HCT116 (cell line): ENCODE results near the gene CASK. TPM values are rescaled to one million over a fixed set of nuclear protein-coding genes. Genes with fewer than 3 reads are reported as not detected.

ENCODE experiments used
- ATAC-seq: fragments of 200-7000 bp; cut with Tn5 transposase; 2 replicates; pipeline ENCODE4 v1.9.1; 2020; ENCODE audit warnings: mild to moderate bottlenecking, moderate library complexity
- BruUV-seq: library from RNA; stranded (reverse); fragments of 400-500 nt; replicated peaks from 2 replicates; lab custom pipeline; 2021; lab: Mats Ljungman, UMichigan
- CTCF ChIA-PET: fragments of 300-600 bp; sonication (Branson Sonifier 250); formaldehyde crosslinking; loops from one replicate; lab custom pipeline; 2021; ENCODE audit warnings: antibody characterized with exemption; lab: Charles Lee
- POLR2A ChIA-PET: fragments of 300-600, 350-600 bp; sonication (Branson Sonifier 250); formaldehyde crosslinking; loops from one replicate; lab custom pipeline; 2021; ENCODE audit warnings: antibody characterized with exemption; lab: Charles Lee
- RAD21 ChIA-PET, 2 experiments: fragments of 300-600 bp; sonication (Branson Sonifier 250); formaldehyde crosslinking; loops; one replicate each; lab custom pipeline; 2023; ENCODE audit warnings: low total read pairs in 2 of 2; ENCODE audit not compliant: uncharacterized antibody in 2 of 2, unreplicated experiment in 2 of 2, low non-redundant PET in 1 of 2; lab: Charles Lee
- DNase-seq: peaks from one replicate; pipeline ENCODE4 v3.0.0-alpha.2; 2010; ENCODE audit warnings: low read depth, low spot score
- H2AFZ ChIP-seq: fragments of 200-600 bp; shearing (Covaris generic), sonication (generic); 2 replicates; pipeline ENCODE4 v1.6.1; 2017; ENCODE audit warnings: low read depth, mixed run types, mixed read lengths, antibody characterized with exemption, low read length; ENCODE audit not compliant: poor library complexity, severe bottlenecking
- H3K27ac ChIP-seq: 2 replicates; pipeline ENCODE4 v1.5.1; 2012; ENCODE audit warnings: low read depth, low read length
- H3K27me3 ChIP-seq: fragments of 200-600 bp; sonication (generic); 2 replicates; pipeline ENCODE4 v1.6.1; 2016; ENCODE audit warnings: mixed run types, low read length, mixed read lengths; ENCODE audit not compliant: insufficient read depth
- H3K36me3 ChIP-seq, 2 experiments: fragments of 200-500 bp in 1 of 2; fragments of 200-600 bp in 1 of 2; sonication (Bioruptor generic) in 1 of 2; sonication (generic) in 1 of 2; 2 replicates each; pipeline versions ENCODE4 v1.5.1 to v1.6.1; 2014 to 2016; ENCODE audit warnings: low read length in 2 of 2, inconsistent platforms in 1 of 2, mixed read lengths in 1 of 2, mixed run types in 1 of 2; ENCODE audit not compliant: insufficient read depth in 2 of 2, control insufficient read depth in 1 of 2
- H3K4me1 ChIP-seq, 2 experiments: fragments of 200-600 bp in 1 of 2; sonication (generic) in 1 of 2; 2 replicates each; pipeline versions ENCODE4 v1.5.1 to v1.6.1; 2012 to 2017; ENCODE audit warnings: low read length in 2 of 2, inconsistent platforms in 1 of 2, mild to moderate bottlenecking in 1 of 2, mixed read lengths in 1 of 2, mixed run types in 1 of 2, moderate library complexity in 1 of 2; ENCODE audit not compliant: insufficient read depth in 2 of 2, control insufficient read depth in 1 of 2
- H3K4me2 ChIP-seq: fragments of 200-600 bp; sonication (generic); 2 replicates; pipeline ENCODE4 v1.6.1; 2017; ENCODE audit warnings: mixed run types, low read length, mixed read lengths
- H3K4me3 ChIP-seq, 2 experiments: fragments of 200-600 bp in 1 of 2; sonication (generic) in 1 of 2; replicated peaks in 1 of 2; 2 replicates each; pipeline ENCODE4 v1.5.1; 2011 to 2016; ENCODE audit warnings: low read length in 2 of 2, control low read depth in 1 of 2, low read depth in 1 of 2, mild to moderate bottlenecking in 1 of 2, mixed read lengths in 1 of 2, mixed run types in 1 of 2
- H3K79me2 ChIP-seq: fragments of 200-600 bp; sonication (generic); 2 replicates; pipeline ENCODE4 v1.6.1; 2017; ENCODE audit warnings: mild to moderate bottlenecking, mixed run types, low read length, moderate library complexity, mixed read lengths; ENCODE audit not compliant: insufficient read depth
- H3K9ac ChIP-seq: fragments of 200-600 bp; sonication (generic); 2 replicates; pipeline ENCODE4 v1.6.1; 2016; ENCODE audit warnings: low read length, mixed read lengths
- H3K9me2 ChIP-seq: fragments of 200-600 bp; sonication (generic), shearing (Covaris generic); 2 replicates; pipeline ENCODE4 v1.6.1; 2017; ENCODE audit warnings: mixed run types, mild to moderate bottlenecking, moderate library complexity; ENCODE audit not compliant: insufficient read depth
- H3K9me3 ChIP-seq, 2 experiments: fragments of 200-500 bp in 1 of 2; fragments of 200-600 bp in 1 of 2; sonication (Bioruptor generic) in 1 of 2; sonication (generic) in 1 of 2; 2 replicates each; pipeline ENCODE4 v1.6.1; 2014 to 2017; ENCODE audit warnings: low read length in 2 of 2, mixed read lengths in 2 of 2, inconsistent platforms in 1 of 2, low read depth in 1 of 2, mild to moderate bottlenecking in 1 of 2, mixed run types in 1 of 2, moderate library complexity in 1 of 2; ENCODE audit not compliant: control insufficient read depth in 1 of 2, insufficient read depth in 1 of 2
- H4K20me1 ChIP-seq: fragments of 200-600 bp; sonication (generic), shearing (Covaris generic); 2 replicates; pipeline ENCODE4 v1.6.1; 2017; ENCODE audit warnings: mixed run types, mild to moderate bottlenecking, moderate library complexity; ENCODE audit not compliant: insufficient read depth
- ATF3 ChIP-seq: IDR thresholded peaks from 2 replicates; pipeline ENCODE4 v1.6.1; 2012
- CBX3 ChIP-seq: IDR thresholded peaks from 2 replicates; pipeline ENCODE4 v1.6.1; 2012; ENCODE audit warnings: low read depth
- CEBPB ChIP-seq: IDR thresholded peaks from 2 replicates; pipeline ENCODE4 v1.6.1; 2012; ENCODE audit warnings: low read depth
- ELF1 ChIP-seq: IDR thresholded peaks from 2 replicates; pipeline ENCODE4 v1.6.1; 2012; ENCODE audit warnings: low read depth, borderline replicate concordance
- EZH2 ChIP-seq: fragments of 200-600 bp; sonication (generic); IDR thresholded peaks from 2 replicates; pipeline ENCODE4 v1.6.1; 2017; ENCODE audit warnings: antibody characterized with exemption, mixed run types
- EZH2phosphoT487 ChIP-seq: fragments of 200-600 bp; IDR thresholded peaks from 2 replicates; pipeline ENCODE4 v1.6.1; 2018; ENCODE audit warnings: antibody characterized with exemption, borderline replicate concordance
- FOSL1 ChIP-seq: IDR thresholded peaks from 2 replicates; pipeline ENCODE4 v1.6.1; 2012; ENCODE audit warnings: low read depth
- MAX ChIP-seq: IDR thresholded peaks from 2 replicates; pipeline ENCODE4 v1.6.1; 2012
- POLR2A ChIP-seq: IDR thresholded peaks from 2 replicates; pipeline ENCODE4 v1.7.0; 2011; ENCODE audit warnings: borderline replicate concordance; ENCODE audit not compliant: insufficient read depth, insufficient read length; ENCODE audit errors: extremely low read depth
- POLR2AphosphoS5 ChIP-seq: IDR thresholded peaks from 2 replicates; pipeline ENCODE4 v1.6.1; 2011; ENCODE audit warnings: mild to moderate bottlenecking, low read depth, low read length, moderate library complexity
- RAD21 ChIP-seq: IDR thresholded peaks from 2 replicates; pipeline ENCODE4 v1.6.1; 2012; ENCODE audit warnings: low read depth, mild to moderate bottlenecking
- REST ChIP-seq: IDR thresholded peaks from 2 replicates; pipeline ENCODE4 v1.6.1; 2012; ENCODE audit warnings: low read depth
- SIN3A ChIP-seq: IDR thresholded peaks from 2 replicates; pipeline ENCODE4 v1.6.1; 2012; ENCODE audit warnings: low read depth
- SP1 ChIP-seq: IDR thresholded peaks from 2 replicates; pipeline ENCODE4 v1.6.1; 2012; ENCODE audit warnings: low read depth
- SRF ChIP-seq: IDR thresholded peaks from 2 replicates; pipeline ENCODE4 v1.6.1; 2012; ENCODE audit warnings: low read depth
- YY1 ChIP-seq: IDR thresholded peaks from 2 replicates; pipeline ENCODE4 v1.6.1; 2011; ENCODE audit warnings: low read length, low read depth, moderate library complexity, mild to moderate bottlenecking; ENCODE audit not compliant: insufficient replicate concordance; ENCODE audit errors: extremely low read depth
- ZFX ChIP-seq: fragments of 450-650 bp; IDR thresholded peaks from 2 replicates; pipeline ENCODE4 v1.6.1; 2017
- intact Hi-C: fragments of 100-400 bp; cut with micrococcal nuclease; formaldehyde crosslinking; loops from 2 replicates; pipeline ENCODE4 v1.10.0; 2022
- total RNA-seq: library from RNA; stranded (reverse); gene quantifications from one replicate; pipeline ENCODE4 v1.2.1, GENCODE V29; 2021; ENCODE audit not compliant: unreplicated experiment

CASK gene
- total RNA-seq, 1 experiment from 2014 or later, result 39.0 TPM

- no peak for TF ChIP-seq REST
- no peak for TF ChIP-seq ATF3
- no peak for TF ChIP-seq CEBPB
- TF ChIP-seq FOSL1, result no peak
- TF ChIP-seq EZH2, result no peak
- TF ChIP-seq YY1, result no peak
- TF ChIP-seq CBX3, result no peak
- TF ChIP-seq POLR2A, result no peak
- no peak for TF ChIP-seq ELF1
- no peak for TF ChIP-seq SRF
- TF ChIP-seq, all 23 proteins: peak for 0
Measured at GRCh38 chrX:41603596-41603995, 319.8 kb downstream of the CASK start (continued).

DNA sequence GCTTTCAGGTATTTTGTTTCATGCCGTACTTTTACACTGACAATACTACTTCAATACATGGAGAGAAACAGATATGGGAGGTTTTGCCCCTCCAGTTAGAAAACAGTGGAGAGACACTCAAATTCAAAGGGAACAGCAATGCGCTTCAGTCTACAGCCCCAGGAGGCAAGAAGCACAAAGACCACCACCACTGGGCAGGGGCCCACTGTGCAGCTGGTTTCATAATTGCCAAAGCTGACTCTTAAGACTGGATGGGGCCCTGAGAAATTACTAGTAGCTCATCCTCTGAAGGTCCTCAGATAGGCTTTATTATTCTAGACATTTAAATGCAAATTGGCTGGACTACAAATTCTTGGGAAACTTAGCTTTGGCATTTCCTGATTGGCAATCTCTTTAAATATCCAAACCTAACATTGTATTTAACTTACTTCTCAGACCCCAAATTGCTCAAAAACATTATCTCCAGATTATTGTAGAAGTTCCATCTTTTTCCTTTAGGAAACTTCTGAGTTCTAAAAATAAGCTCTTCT is 320.5 kb downstream of the CASK start:
- ATAC-seq, result no peak
- Histone ChIP-seq H3K79me2 (no peaks in the 10 kb centered on the region), H3K9me3 (no peaks in the 10 kb centered on the region), H3K27me3 (no peaks in the 10 kb centered on the region), H2AFZ (no peak overlapping the region), H3K4me2 (no peak overlapping the region), H3K4me3 (no peak overlapping the region)
- intact Hi-C loops, result no loop called here
- DNase-seq, result no peak
- TF ChIP-seq SRF (no peak), POLR2A (no peak), EZH2 (no peak), CBX3 (no peak), YY1 (no peak), RAD21 (no peak), FOSL1 (no peak), ATF3 (no peak), POLR2AphosphoS5 (no peak), MAX (no peak), EZH2phosphoT487 (no peak), SP1 (no peak), SIN3A (no peak), ZFX (no peak)
- TF ChIP-seq, all 23 proteins: peak for 0
- no TSS peak for BruUV-seq
- RAD21 ChIA-PET, result no interaction called here
- CTCF ChIA-PET, result no interaction called here
- no peaks in the 10 kb centered on the region for H4K20me1 ChIP-seq
- H3K9ac ChIP-seq, result no peak overlapping the region
- H3K9me2 ChIP-seq, result no peaks in the 10 kb centered on the region
- no peak overlapping the region for H3K27ac ChIP-seq
- POLR2A ChIA-PET, result no interaction called here
- H3K4me1 ChIP-seq, result peaks cover 0 to 5% of the 10 kb centered on the region in 2 experiments; a peak in 2 of 4 replicates
- H3K36me3 ChIP-seq, result no peaks in the 10 kb centered on the region
